NCI-H128 (cell line): ENCODE results near the gene NUBPL.
"Not testable (repeated sequence)": the region's sequence is repeated elsewhere in the genome, so short reads cannot be mapped to it uniquely, and the experiment has no call there.

ENCODE experiments used
- DNase-seq: peaks from one replicate; lab custom pipeline; 2025; ENCODE audit not compliant: unreplicated experiment; lab: John Stamatoyannopoulos, UW

NUBPL gene

DNA sequence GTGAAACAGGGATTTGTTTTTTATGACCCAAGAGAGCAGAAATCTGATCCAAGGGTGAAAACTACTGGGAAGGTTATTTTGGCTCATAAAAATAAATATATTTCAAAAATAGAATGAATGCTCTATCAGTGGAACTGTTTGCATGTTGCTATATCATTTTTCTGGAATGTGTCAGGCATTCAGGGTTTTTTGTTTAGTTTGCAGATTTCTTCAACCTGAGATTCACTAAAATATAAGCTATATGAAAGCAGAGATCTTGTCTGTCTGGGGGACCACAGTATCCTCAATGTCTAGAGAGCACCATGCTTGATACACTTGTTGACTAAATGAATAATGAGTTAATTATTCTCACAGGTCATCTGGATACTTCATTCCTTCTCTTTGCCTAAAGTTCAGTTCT, 165.1 kb downstream of the NUBPL start:
- no peak for DNase-seq

GRCh38 chr14:31727797-31728196, 166.6 kb downstream of the NUBPL start:
- DNase-seq = no peak

DNA sequence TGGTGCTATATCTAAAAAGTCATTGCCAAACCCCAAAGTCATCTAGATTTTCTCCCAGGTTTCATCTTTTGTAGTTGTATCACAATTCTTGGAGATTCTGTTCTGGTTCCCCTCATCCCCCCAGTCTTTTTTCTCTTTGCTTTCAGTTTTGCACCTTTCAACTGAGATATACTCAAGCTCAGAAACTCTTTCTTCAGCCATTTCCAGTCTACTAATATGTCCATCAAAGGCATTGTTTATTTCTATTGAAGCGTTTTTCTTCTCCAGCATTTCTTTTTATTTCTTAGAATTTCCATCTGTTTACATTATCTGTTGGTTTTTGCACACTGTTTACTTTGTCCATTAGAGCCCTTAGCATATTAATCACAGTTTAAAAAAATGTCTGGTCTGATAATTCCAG, 179.5 kb downstream of the NUBPL start:
- DNase-seq = no peak

- no peak for DNase-seq
Measured at GRCh38 chr14:31745741-31746140, 184.5 kb downstream of the NUBPL start.

DNA sequence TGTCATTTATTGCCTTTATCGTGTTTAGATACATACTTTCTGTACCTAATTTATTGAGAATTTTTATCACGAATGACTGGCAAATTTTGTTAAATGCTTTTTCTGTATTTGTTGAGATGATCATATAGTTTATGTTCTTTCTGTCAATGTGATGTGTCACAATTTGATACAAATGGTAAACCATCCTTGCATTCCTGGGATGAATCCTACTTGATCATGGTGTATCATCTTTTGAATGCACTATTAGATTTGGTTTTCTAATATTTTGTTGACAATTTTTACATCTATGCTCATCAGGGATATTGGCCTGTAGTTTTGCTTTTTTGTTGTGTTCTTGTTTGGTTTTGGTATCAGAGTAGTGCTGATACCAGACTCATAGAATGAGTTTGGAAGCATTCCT, 185.1 kb downstream of the NUBPL start:
- DNase-seq = no peak

- no peak for DNase-seq
Measured at GRCh38 chr14:31749275-31749674, 188.1 kb downstream of the NUBPL start.

DNA sequence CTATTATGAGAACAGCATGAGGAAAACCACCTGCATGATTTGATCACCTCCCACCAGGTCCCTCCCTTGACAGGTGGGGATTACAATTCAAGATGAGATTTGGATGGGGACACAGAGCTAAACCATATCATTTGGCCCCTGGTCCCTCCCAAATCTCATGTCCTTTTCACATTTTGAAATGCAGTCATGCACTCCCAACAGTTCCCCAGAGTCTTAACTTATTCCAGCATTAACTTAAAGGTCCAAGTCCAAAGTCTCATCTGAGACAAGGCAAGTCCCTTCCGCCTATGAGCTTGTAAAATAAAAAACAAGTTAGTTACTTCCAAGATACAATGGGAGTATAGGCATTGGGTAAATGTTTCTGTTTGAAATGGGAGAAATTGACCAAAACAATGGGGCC, 189.8 kb downstream of the NUBPL start:
- not testable (repeated sequence) for DNase-seq

DNA sequence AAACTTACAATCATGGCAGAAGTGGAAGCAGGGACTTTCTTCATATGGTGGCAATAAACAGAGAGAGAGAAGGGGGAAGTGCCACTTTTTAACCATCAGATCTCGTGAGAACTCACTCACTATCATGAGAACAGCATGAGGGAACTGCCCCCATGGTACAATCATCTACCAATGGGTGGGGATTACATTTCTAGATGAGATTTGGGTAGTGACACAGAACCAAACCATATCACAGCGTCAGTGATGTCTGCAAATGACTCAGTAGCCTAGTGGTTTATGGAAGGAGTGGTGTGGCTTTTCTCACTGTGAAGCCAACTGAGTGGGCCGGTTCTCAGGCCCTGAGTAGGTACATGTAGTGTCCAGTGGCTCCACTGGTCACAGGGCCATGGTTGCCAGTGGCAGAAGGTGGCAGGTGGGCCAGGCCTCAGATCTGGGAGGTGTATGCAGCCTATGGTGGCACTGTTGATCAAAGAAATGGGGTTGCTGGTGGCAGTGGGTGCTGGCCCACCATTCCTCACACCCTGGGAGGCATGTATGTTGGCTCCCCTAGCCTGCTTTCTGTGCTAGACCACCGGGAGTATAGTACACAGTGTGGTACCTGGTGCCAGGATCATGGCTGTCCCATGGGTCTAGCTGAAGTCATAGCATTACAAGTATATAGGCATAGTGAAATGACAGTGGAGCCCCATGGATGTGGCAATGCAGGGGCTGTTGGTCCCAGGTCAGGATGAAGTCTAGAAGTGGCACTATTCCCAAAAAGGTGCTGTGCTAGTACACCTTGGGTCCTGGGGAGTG, 191.9 kb downstream of the NUBPL start:
- no peak for DNase-seq

- no peak for DNase-seq
Measured at GRCh38 chr14:31758941-31759340, 197.7 kb downstream of the NUBPL start.

GRCh38 chr14:31760277-31760676, 199.1 kb downstream of the NUBPL start:
- DNase-seq = no peak

GRCh38 chr14:31761325-31761724, 200.1 kb downstream of the NUBPL start:
- no peak for DNase-seq

- no peak for DNase-seq
Measured at GRCh38 chr14:31763041-31763440, 201.8 kb downstream of the NUBPL start.

GRCh38 chr14:31766315-31766892, 205.2 kb downstream of the NUBPL start:
- no peak for DNase-seq

DNA sequence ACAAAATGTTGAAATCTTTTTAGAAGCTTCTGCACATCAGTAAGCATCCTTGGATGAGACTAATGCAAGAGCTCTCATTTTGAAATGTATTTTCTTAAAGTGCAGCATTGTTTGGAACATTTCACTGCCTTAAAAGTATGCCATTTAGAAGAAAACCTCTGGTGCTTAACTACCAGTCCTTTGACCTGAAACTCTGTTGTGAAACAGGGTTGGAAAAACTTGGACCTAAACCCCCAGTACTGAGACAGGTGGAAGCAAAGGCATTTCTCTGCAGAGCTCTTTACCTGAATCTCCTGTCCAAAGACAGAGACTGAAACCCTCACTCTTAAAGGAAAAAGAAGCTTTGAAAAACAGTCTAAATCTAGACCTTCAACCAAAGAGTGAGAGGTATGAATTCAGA, 207.2 kb downstream of the NUBPL start:
- DNase-seq = no peak

GRCh38 chr14:31770271-31770670, 209.1 kb downstream of the NUBPL start:
- no peak for DNase-seq

- DNase-seq = no peak
Measured at GRCh38 chr14:31774567-31774966, 213.4 kb downstream of the NUBPL start.

DNA sequence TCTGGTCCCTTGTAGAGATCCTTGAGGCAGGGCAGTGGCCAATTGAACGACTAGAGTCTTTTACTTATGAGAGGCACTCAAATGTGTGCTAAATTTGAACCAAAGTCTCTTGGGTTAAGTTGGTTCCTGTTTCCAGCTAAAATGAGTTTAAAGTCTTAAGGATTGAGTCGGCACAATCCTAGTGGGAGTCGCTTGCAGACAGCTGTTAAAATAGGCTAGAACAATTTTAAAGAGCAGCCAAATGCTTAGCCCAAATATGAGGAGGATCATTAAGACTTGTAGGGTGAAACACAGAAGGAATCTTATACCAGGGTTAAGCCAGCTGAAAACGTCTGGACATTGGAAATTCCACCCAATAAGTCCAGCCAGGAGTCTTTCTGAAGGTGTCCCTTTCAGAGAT, 216.1 kb downstream of the NUBPL start:
- DNase-seq = no peak

- no peak for DNase-seq
Measured at GRCh38 chr14:31781578-31781977, 220.4 kb downstream of the NUBPL start.

- DNase-seq = no peak
Measured at GRCh38 chr14:31785574-31785973, 224.4 kb downstream of the NUBPL start.

DNA sequence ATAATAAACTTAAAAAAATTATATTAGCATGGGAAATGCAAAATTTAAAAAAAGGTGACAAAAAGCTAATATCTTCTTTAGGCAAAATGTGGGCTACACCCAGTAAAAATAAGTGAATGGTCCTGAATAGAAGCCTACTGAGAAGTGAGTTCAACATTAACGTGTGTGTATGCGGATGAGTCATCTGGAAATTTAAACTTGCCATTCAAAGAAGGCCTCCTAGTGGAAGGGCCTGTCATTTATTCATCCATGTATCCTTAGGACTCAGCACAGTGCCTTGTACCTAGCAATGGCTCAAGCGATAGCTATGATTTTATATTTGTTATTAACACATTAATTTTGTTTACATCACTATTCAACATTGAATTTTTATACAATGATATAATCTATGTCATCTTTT, 226.2 kb downstream of the NUBPL start:
- DNase-seq = no peak

DNA sequence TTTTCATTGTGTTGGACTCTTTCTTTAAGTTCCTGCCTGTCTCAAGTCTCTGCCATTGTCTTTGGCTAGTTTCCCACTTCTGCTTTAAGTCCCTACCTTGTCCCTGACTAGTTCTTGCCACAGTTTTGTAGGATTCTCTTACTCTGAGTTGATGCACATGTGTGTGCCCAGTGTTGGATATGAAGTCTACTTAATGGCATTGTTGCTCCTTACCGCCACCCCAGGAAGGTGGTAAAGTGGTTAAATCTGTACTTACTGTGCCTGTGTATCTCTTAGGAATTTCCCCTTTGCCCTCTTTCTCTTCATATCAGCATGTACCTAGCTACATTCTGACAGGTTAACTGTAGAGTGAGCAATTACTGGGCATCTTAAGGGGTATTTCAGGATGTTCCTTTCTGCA, 227.1 kb downstream of the NUBPL start:
- no peak for DNase-seq

DNA sequence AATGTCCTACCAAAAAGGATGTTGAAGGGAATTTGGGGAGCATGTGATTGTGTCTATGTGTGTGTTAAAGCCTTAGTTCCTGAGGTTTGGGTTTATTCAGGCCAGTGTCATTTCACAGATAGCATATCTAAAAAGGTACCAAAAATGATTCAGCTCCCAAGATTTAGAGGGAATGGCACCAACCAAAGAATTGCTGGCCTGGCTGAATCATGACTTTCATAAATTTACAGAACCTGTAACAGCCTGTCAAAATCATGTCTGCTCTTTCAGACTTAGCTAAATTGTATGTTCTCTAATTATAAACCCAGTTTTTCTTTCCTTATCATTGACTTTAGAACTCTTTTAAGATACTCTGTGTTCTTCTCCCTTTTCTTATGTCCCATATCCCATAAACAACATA, 231.5 kb downstream of the NUBPL start:
- DNase-seq = no peak

- not testable (repeated sequence) for DNase-seq
Measured at GRCh38 chr14:31797946-31798345, 236.7 kb downstream of the NUBPL start.
